HEK293T (cell line): ENCODE measurements around the gene CHURC1.

Source experiments
- CTCF ChIA-PET: fragments of 350-600 bp; formaldehyde crosslinking; extraction: SDS; loops from one replicate; lab custom pipeline; 2021; ENCODE audit warnings: antibody characterized with exemption, inconsistent platforms; lab: Yijun Ruan, JAX
- POLR2A ChIA-PET: fragments of 350-600 bp; formaldehyde crosslinking; extraction: SDS; loops from one replicate; lab custom pipeline; 2020; ENCODE audit warnings: antibody characterized with exemption, inconsistent platforms; lab: Yijun Ruan, JAX
- DNase-seq: peaks from one replicate; pipeline ENCODE4 v3.0.0; 2012; ENCODE audit warnings: mixed read lengths; ENCODE audit errors: extremely low spot score
- ARNT ChIP-seq: fragments of 450-650 bp; IDR thresholded peaks from 2 replicates; pipeline ENCODE4 v1.6.1; 2017; ENCODE audit warnings: mild to moderate bottlenecking
- BHLHE40 ChIP-seq: fragments of 450-650 bp; IDR thresholded peaks from 2 replicates; pipeline ENCODE4 v1.6.1; 2016; ENCODE audit warnings: mild to moderate bottlenecking, moderate library complexity, borderline replicate concordance
- CTBP1 ChIP-seq: fragments of 450-650 bp; IDR thresholded peaks from 2 replicates; pipeline ENCODE4 v1.6.1; 2016; ENCODE audit warnings: borderline replicate concordance
- ELF4 ChIP-seq: fragments of 450-650 bp; IDR thresholded peaks from 2 replicates; pipeline ENCODE4 v1.6.1; 2017; ENCODE audit warnings: antibody characterized with exemption
- FOXA1 ChIP-seq: fragments of 450-650 bp; IDR thresholded peaks from 2 replicates; pipeline ENCODE4 v1.6.1; 2016; ENCODE audit warnings: mild to moderate bottlenecking
- FOXK2 ChIP-seq: fragments of 450-650 bp; IDR thresholded peaks from 2 replicates; pipeline ENCODE4 v1.6.1; 2016; ENCODE audit warnings: mild to moderate bottlenecking
- FOXM1 ChIP-seq: fragments of 450-650 bp; IDR thresholded peaks from 2 replicates; pipeline ENCODE4 v1.6.1; 2017; ENCODE audit warnings: mild to moderate bottlenecking, borderline replicate concordance
- HDGF ChIP-seq: fragments of 450-650 bp; IDR thresholded peaks from 2 replicates; pipeline ENCODE4 v1.6.1; 2017; ENCODE audit warnings: antibody characterized with exemption, borderline replicate concordance
- L3MBTL2 ChIP-seq: fragments of 450-650 bp; conservative IDR thresholded peaks from 2 replicates; pipeline ENCODE4 v1.6.1; 2016; ENCODE audit warnings: mild to moderate bottlenecking
- LEF1 ChIP-seq: fragments of 450-650 bp; IDR thresholded peaks from 2 replicates; pipeline ENCODE4 v1.6.1; 2017; ENCODE audit warnings: mild to moderate bottlenecking, borderline replicate concordance
- NFRKB ChIP-seq: fragments of 450-650 bp; IDR thresholded peaks from 2 replicates; pipeline ENCODE4 v1.6.1; 2016; ENCODE audit warnings: mild to moderate bottlenecking, moderate library complexity
- PKNOX1 ChIP-seq: fragments of 450-650 bp; IDR thresholded peaks from 2 replicates; pipeline ENCODE4 v1.6.1; 2016
- SP1 ChIP-seq: fragments of 450-650 bp; IDR thresholded peaks from 2 replicates; pipeline ENCODE4 v1.6.1; 2017
- SUZ12 ChIP-seq: fragments of 450-650 bp; IDR thresholded peaks from 2 replicates; pipeline ENCODE4 v1.6.1; 2016; ENCODE audit warnings: mild to moderate bottlenecking
- TARDBP ChIP-seq: fragments of 450-650 bp; IDR thresholded peaks from 2 replicates; pipeline ENCODE4 v1.6.1; 2016
- ZNF384 ChIP-seq: fragments of 450-650 bp; IDR thresholded peaks from 2 replicates; pipeline ENCODE4 v1.6.1; 2016

The CHURC1 gene

GRCh38 chr14:64915029-64915424, 772 bp downstream of the CHURC1 start:
- ChIA-PET CTCF (interaction anchor here (1.1 kb wide), 1 partner anchor 23 kb away, joined by 3 read pairs; no protein-coding TSS in a partner anchor), POLR2A (interaction anchor here (0.5 to 1.8 kb wide), 11 partner anchors 9 to 220 kb away, joined by 3 to 8 read pairs (median 3); no protein-coding TSS in a partner anchor)
- no peak for DNase-seq
- TF ChIP-seq NFRKB: no peak
- TF ChIP-seq ZNF384: no peak
- no peak for TF ChIP-seq ARNT
- TF ChIP-seq PKNOX1: no peak
- no peak for TF ChIP-seq FOXK2
- TF ChIP-seq ELF4: no peak
- no peak for TF ChIP-seq HDGF
- TF ChIP-seq BHLHE40: no peak
- no peak for TF ChIP-seq CTBP1
- TF ChIP-seq L3MBTL2: no peak
- TF ChIP-seq SP1: no peak
- TF ChIP-seq LEF1: no peak
- TF ChIP-seq FOXM1: no peak
- TF ChIP-seq SUZ12: no peak
- no peak for TF ChIP-seq TARDBP
- no peak for TF ChIP-seq FOXA1

GRCh38 chr14:64915797-64916196, 1.5 kb downstream of the CHURC1 start:
- POLR2A ChIA-PET: interaction anchor here (0.5 kb wide), 1 partner anchor 39 kb away, joined by 4 read pairs; no protein-coding TSS in a partner anchor
- CTCF ChIA-PET: no interaction called here
- TF ChIP-seq L3MBTL2 (no peak), FOXK2 (no peak), NFRKB (no peak), FOXM1 (no peak)
- DNase-seq: no peak

- ChIA-PET CTCF (no interaction called here), POLR2A (no interaction called here)
- no peak for DNase-seq
- TF ChIP-seq TARDBP (no peak), BHLHE40 (no peak), CTBP1 (no peak)
Observed at GRCh38 chr14:64918216-64918615, 4.0 kb downstream of the CHURC1 start.

- CTCF ChIA-PET: no interaction called here
- TF ChIP-seq TARDBP (no peak), ARNT (no peak), FOXM1 (no peak), FOXA1 (no peak), SP1 (no peak), BHLHE40 (no peak), ELF4 (no peak), CTBP1 (no peak), FOXK2 (no peak), LEF1 (no peak), SUZ12 (no peak), PKNOX1 (no peak)
- no peak for DNase-seq
- POLR2A ChIA-PET: no interaction called here
Observed at GRCh38 chr14:64919215-64919614, 5.0 kb downstream of the CHURC1 start.

- ChIA-PET CTCF (interaction anchor here (0.7 kb wide), 1 partner anchor 24 kb away, joined by 3 read pairs; no protein-coding TSS in a partner anchor), POLR2A (no interaction called here)
- no peak for TF ChIP-seq ARNT
- no peak for TF ChIP-seq SUZ12
- no peak for TF ChIP-seq NFRKB
- no peak for TF ChIP-seq ZNF384
- TF ChIP-seq L3MBTL2: no peak
- TF ChIP-seq BHLHE40: no peak
- TF ChIP-seq PKNOX1: no peak
- TF ChIP-seq TARDBP: no peak
- no peak for TF ChIP-seq LEF1
- TF ChIP-seq FOXA1: no peak
- no peak for TF ChIP-seq SP1
- no peak for TF ChIP-seq CTBP1
- no peak for TF ChIP-seq ELF4
- no peak for DNase-seq
Observed at GRCh38 chr14:64919618-64920017, 5.4 kb downstream of the CHURC1 start.

DNA sequence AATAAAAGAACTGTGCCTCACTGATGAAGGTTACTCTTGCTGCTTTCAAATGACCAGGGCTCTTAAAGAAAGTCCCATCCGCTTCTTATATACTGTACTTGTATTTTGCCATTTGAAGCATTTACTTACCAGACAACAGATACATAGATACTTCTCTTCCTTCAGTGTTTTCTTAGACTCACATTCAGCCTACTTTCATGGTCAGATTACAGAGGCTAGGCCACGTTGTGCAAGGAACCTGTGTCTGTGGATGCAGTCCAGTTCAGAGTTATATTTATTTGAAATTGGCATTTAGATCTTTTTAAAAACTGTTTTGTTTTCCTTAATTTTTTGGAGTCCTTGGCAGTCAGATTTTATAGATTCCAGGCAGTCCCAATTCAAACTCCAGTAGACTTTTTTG, 6.2 kb downstream of the CHURC1 start:
- POLR2A ChIA-PET: no interaction called here
- no peak for DNase-seq
- no peak for TF ChIP-seq LEF1
- CTCF ChIA-PET: interaction anchor here (0.7 kb wide), 1 partner anchor 24 kb away, joined by 3 read pairs; no protein-coding TSS in a partner anchor

GRCh38 chr14:64923015-64923414, 8.8 kb downstream of the CHURC1 start:
- no peak for TF ChIP-seq L3MBTL2
- TF ChIP-seq NFRKB: no peak
- no peak for TF ChIP-seq TARDBP
- TF ChIP-seq PKNOX1: no peak
- TF ChIP-seq BHLHE40: no peak
- TF ChIP-seq ELF4: no peak
- no peak for TF ChIP-seq SUZ12
- TF ChIP-seq FOXA1: no peak
- no peak for TF ChIP-seq FOXK2
- TF ChIP-seq LEF1: no peak
- TF ChIP-seq ZNF384: no peak
- no peak for TF ChIP-seq HDGF
- no peak for TF ChIP-seq FOXM1
- POLR2A ChIA-PET: no interaction called here
- CTCF ChIA-PET: no interaction called here
- DNase-seq: no peak
